IMR-90 (cell line): ENCODE results near the gene KRTAP10-7. TPM values are rescaled to one million over a fixed set of nuclear protein-coding genes. Genes with fewer than 3 reads are reported as not detected.

Experiments
- ATAC-seq: fragments of 200-7000 bp; cut with Tn5 transposase; 2 replicates; pipeline ENCODE4 v1.9.1; 2020; ENCODE audit warnings: low read depth, mild to moderate bottlenecking, moderate library complexity
- BruUV-seq: library from RNA; stranded (reverse); fragments of 400-500 nt; replicated peaks from 2 replicates; lab custom pipeline; 2021; lab: Mats Ljungman, UMichigan
- CTCF ChIA-PET: fragments of 300-600 bp; formaldehyde crosslinking; extraction: SDS; loops from one replicate; lab custom pipeline; 2021; ENCODE audit warnings: antibody characterized with exemption; lab: Yijun Ruan, JAX
- POLR2A ChIA-PET: fragments of 300-600 bp; sonication (Branson Sonifier 250); formaldehyde crosslinking; loops from one replicate; lab custom pipeline; 2022; ENCODE audit warnings: antibody characterized with exemption; ENCODE audit not compliant: unreplicated experiment; lab: Charles Lee
- DNase-seq: peaks from one replicate; pipeline ENCODE4 v3.0.0; 2013
- H2AFZ ChIP-seq: replicated peaks from 2 replicates; pipeline ENCODE3; 2013; ENCODE audit warnings: low read length, mild to moderate bottlenecking; ENCODE audit not compliant: poor library complexity
- H2AK5ac ChIP-seq: 2 replicates; pipeline ENCODE4 v1.6.1; 2013; ENCODE audit warnings: low read depth, low read length, inconsistent platforms
- H2AK9ac ChIP-seq: replicated peaks from 2 replicates; pipeline ENCODE3; 2013; ENCODE audit warnings: mild to moderate bottlenecking, low read depth, low read length, moderate library complexity; ENCODE audit not compliant: poor library complexity
- H2BK120ac ChIP-seq: 2 replicates; pipeline ENCODE4 v1.6.1; 2013; ENCODE audit warnings: low read depth, low read length, inconsistent platforms
- H2BK15ac ChIP-seq: 3 replicates; pipeline ENCODE4 v1.6.1; 2013; ENCODE audit warnings: low read depth, low read length, inconsistent platforms
- H2BK20ac ChIP-seq: 2 replicates; pipeline ENCODE4 v1.6.1; 2013; ENCODE audit warnings: low read depth, mild to moderate bottlenecking, inconsistent platforms, low read length, moderate library complexity
- H2BK5ac ChIP-seq: 2 replicates; pipeline ENCODE4 v1.6.1; 2013; ENCODE audit warnings: mild to moderate bottlenecking, low read depth, low read length, inconsistent platforms; ENCODE audit not compliant: poor library complexity, severe bottlenecking
- H3K14ac ChIP-seq: replicated peaks from 2 replicates; pipeline ENCODE4 v1.6.1; 2013; ENCODE audit warnings: low read depth, low read length, inconsistent platforms
- H3K18ac ChIP-seq: 2 replicates; pipeline ENCODE4 v1.6.1; 2013; ENCODE audit warnings: low read depth, low read length, control low read depth
- H3K23ac ChIP-seq: 2 replicates; pipeline ENCODE4 v1.6.1; 2013; ENCODE audit warnings: low read depth, low read length, inconsistent platforms
- H3K27ac ChIP-seq: 2 replicates; pipeline ENCODE4 v1.5.1; 2013; ENCODE audit warnings: mild to moderate bottlenecking, control low read depth, low read length; ENCODE audit not compliant: insufficient read depth
- H3K27me3 ChIP-seq: 2 replicates; pipeline ENCODE4 v1.6.1; 2013; ENCODE audit warnings: low read length; ENCODE audit not compliant: control insufficient read depth, insufficient read depth
- H3K36me3 ChIP-seq: 2 replicates; pipeline ENCODE4 v1.6.1; 2013; ENCODE audit warnings: low read length, mixed read lengths; ENCODE audit not compliant: control insufficient read depth, insufficient read depth
- H3K4ac ChIP-seq: 2 replicates; pipeline ENCODE4 v1.6.1; 2013; ENCODE audit warnings: low read depth, low read length, inconsistent platforms
- H3K4me1 ChIP-seq: 2 replicates; pipeline ENCODE4 v1.6.1; 2013; ENCODE audit warnings: low read length, mixed read lengths; ENCODE audit not compliant: control insufficient read depth, insufficient read depth
- H3K4me2 ChIP-seq: 2 replicates; pipeline ENCODE4 v1.6.1; 2013; ENCODE audit warnings: low read depth, mild to moderate bottlenecking, control low read depth, low read length, moderate library complexity
- H3K4me3 ChIP-seq: 2 replicates; pipeline ENCODE4 v1.5.1; 2013; ENCODE audit warnings: low read depth, mild to moderate bottlenecking, control low read depth, low read length, moderate library complexity; ENCODE audit not compliant: insufficient read depth
- H3K56ac ChIP-seq: 2 replicates; pipeline ENCODE4 v1.6.1; 2013; ENCODE audit warnings: low read length, inconsistent platforms; ENCODE audit not compliant: insufficient read depth; ENCODE audit errors: extremely low read depth
- H3K79me1 ChIP-seq, 2 experiments: 2 replicates each; pipeline ENCODE4 v1.6.1; 2013; ENCODE audit warnings: low read length in 2 of 2, inconsistent platforms in 1 of 2, low read depth in 1 of 2
- H3K9ac ChIP-seq: 2 replicates; pipeline ENCODE4 v1.6.1; 2013; ENCODE audit warnings: low read depth, low read length, control low read depth
- H3K9me1 ChIP-seq: 2 replicates; pipeline ENCODE4 v1.6.1; 2013; ENCODE audit warnings: low read length, inconsistent platforms; ENCODE audit not compliant: insufficient read depth
- H3K9me3 ChIP-seq: 2 replicates; pipeline ENCODE4 v1.6.1; 2013; ENCODE audit warnings: low read length; ENCODE audit not compliant: control insufficient read depth, insufficient read depth
- H4K20me1 ChIP-seq: 2 replicates; pipeline ENCODE4 v1.6.1; 2013; ENCODE audit warnings: low read length, inconsistent platforms; ENCODE audit not compliant: insufficient read depth
- H4K5ac ChIP-seq: 2 replicates; pipeline ENCODE4 v1.6.1; 2013; ENCODE audit warnings: mild to moderate bottlenecking, low read depth, low read length, control low read depth
- H4K8ac ChIP-seq, 2 experiments: 2 replicates each; pipeline ENCODE4 v1.6.1; 2013; ENCODE audit warnings: low read depth in 2 of 2, low read length in 2 of 2, control low read depth in 1 of 2, inconsistent platforms in 1 of 2
- H4K91ac ChIP-seq: 2 replicates; pipeline ENCODE4 v1.6.1; 2013; ENCODE audit warnings: low read depth, low read length, inconsistent platforms; ENCODE audit not compliant: insufficient read depth
- BHLHE40 ChIP-seq: fragments of 150-350 bp; IDR thresholded peaks from 2 replicates; pipeline ENCODE4 v1.6.1; 2016; ENCODE audit warnings: mild to moderate bottlenecking, low read depth, low read length
- CEBPB ChIP-seq: IDR thresholded peaks from 2 replicates; pipeline ENCODE4 v1.6.1; 2012; ENCODE audit warnings: low read depth, low read length, improper control_type of control experiment
- CHD1 ChIP-seq: IDR thresholded peaks from 2 replicates; pipeline ENCODE4 v1.6.1; 2012; ENCODE audit warnings: low read depth, low read length, improper control_type of control experiment
- CTCF ChIP-seq: conservative IDR thresholded peaks from 2 replicates; pipeline ENCODE4 v1.5.1; 2012; ENCODE audit warnings: mild to moderate bottlenecking, low read depth, low read length, improper control_type of control experiment
- ELK1 ChIP-seq: fragments of 150-350 bp; IDR thresholded peaks from 2 replicates; pipeline ENCODE4 v1.6.1; 2016; ENCODE audit warnings: low read depth, mild to moderate bottlenecking, low read length, moderate library complexity, borderline replicate concordance
- FOS ChIP-seq: fragments of 150-350 bp; IDR thresholded peaks from 2 replicates; pipeline ENCODE4 v1.6.1; 2016; ENCODE audit warnings: low read depth, low read length
- MAFK ChIP-seq: IDR thresholded peaks from 2 replicates; pipeline ENCODE4 v1.6.1; 2012; ENCODE audit warnings: low read depth, low read length, improper control_type of control experiment
- MAZ ChIP-seq: IDR thresholded peaks from 2 replicates; pipeline ENCODE4 v1.6.1; 2012; ENCODE audit warnings: low read depth, mild to moderate bottlenecking, low read length, improper control_type of control experiment, moderate library complexity, borderline replicate concordance
- MXI1 ChIP-seq: IDR thresholded peaks from 2 replicates; pipeline ENCODE4 v1.6.1; 2012; ENCODE audit warnings: low read depth, mild to moderate bottlenecking, low read length, moderate library complexity, borderline replicate concordance
- NFE2L2 ChIP-seq: fragments of 150-350 bp; IDR thresholded peaks from 2 replicates; pipeline ENCODE4 v1.6.1; 2016; ENCODE audit warnings: low read depth, mild to moderate bottlenecking, low read length
- POLR2A ChIP-seq: IDR thresholded peaks from 2 replicates; pipeline ENCODE4 v1.6.1; 2012; ENCODE audit warnings: mild to moderate bottlenecking, low read depth, low read length
- RAD21 ChIP-seq: IDR thresholded peaks from 2 replicates; pipeline ENCODE4 v1.6.1; 2012; ENCODE audit warnings: low read length, improper control_type of control experiment
- RCOR1 ChIP-seq: IDR thresholded peaks from 2 replicates; pipeline ENCODE4 v1.6.1; 2012; ENCODE audit warnings: mild to moderate bottlenecking, low read length, improper control_type of control experiment; ENCODE audit not compliant: insufficient replicate concordance
- RFX5 ChIP-seq: IDR thresholded peaks from 2 replicates; pipeline ENCODE4 v1.8.0; 2012; ENCODE audit warnings: low read depth, mild to moderate bottlenecking, low read length, moderate library complexity
- SMC3 ChIP-seq: fragments of 150-350 bp; IDR thresholded peaks from 2 replicates; pipeline ENCODE4 v1.6.1; 2016; ENCODE audit warnings: low read depth, mild to moderate bottlenecking, antibody characterized with exemption, low read length, moderate library complexity
- USF2 ChIP-seq: fragments of 150-350 bp; IDR thresholded peaks from 2 replicates; pipeline ENCODE4 v1.6.1; 2017; ENCODE audit warnings: mild to moderate bottlenecking, antibody characterized with exemption, low read length, low read depth
- WGBS, 2 experiments: methylation state at CpG; one replicate each; pipeline versions ENCODE4 v1.1.5 to v1.1.7; 2013; ENCODE audit warnings: missing lambda C conversion rate in 2 of 2; ENCODE audit not compliant: insufficient read length in 1 of 2; ENCODE audit errors: extremely low coverage in 2 of 2; 5-methylcytosine and 5-hydroxymethylcytosine counted together
- dilution Hi-C: fragments of 300-500 bp; cut with HindIII; formaldehyde crosslinking; loops from one replicate; pipeline ENCODE4 v1.14.3; 2018; ENCODE audit warnings: low sequenced_read_pairs; ENCODE audit not compliant: unreplicated experiment
- in situ Hi-C: fragments of 300-500 bp; cut with MboI; formaldehyde crosslinking; loops from 3 replicates; pipeline ENCODE4 v1.14.3; 2019; ENCODE audit warnings: low sequenced_read_pairs, inconsistent platforms, mixed read lengths
- intact Hi-C: fragments of 100-400 bp; cut with micrococcal nuclease; formaldehyde crosslinking; loops from 2 replicates; pipeline ENCODE4 v1.10.0; 2022
- polyA plus RNA-seq, 3 experiments: library from polyadenylated mRNA; depleted of rRNA; stranded (reverse); fragments of >200 nt; gene quantifications; 2 replicates each; pipeline ENCODE4 v1.2.3, GENCODE V29; 2012; ENCODE audit warnings: low replicate concordance in 1 of 3
- total RNA-seq: library from RNA; depleted of rRNA; stranded (reverse); fragments of >200 nt; gene quantifications from 2 replicates; pipeline ENCODE4 v1.2.3, GENCODE V29; 2012

KRTAP10-7 gene
- total and polyA plus RNA-seq, 2 of the 4 experiments (the other 2 are of a cell fraction) = not detected

- no peak overlapping the region for H2AFZ ChIP-seq
- in situ Hi-C loops = no loop called here
- no peaks in the 10 kb centered on the region for H3K9me1 ChIP-seq
- no peak overlapping the region for H2BK5ac ChIP-seq
- no TSS peak for BruUV-seq
- H2BK120ac ChIP-seq = no peak overlapping the region
- intact Hi-C loops = no loop called here
- H2AK9ac ChIP-seq = no peak overlapping the region
- H3K9me3 ChIP-seq = peaks cover 13% of the 10 kb centered on the region
- ChIA-PET CTCF (no interaction called here), POLR2A (no interaction called here)
- no peak overlapping the region for H3K4me3 ChIP-seq
- 61% methylated on average over 2 of the region's 8 CpGs; no CpG with 5 or more reads in 1 of the 2 experiments for WGBS, 2 experiments
- H4K8ac ChIP-seq = no peak overlapping the region
- H3K14ac ChIP-seq = no peak overlapping the region
- H4K20me1 ChIP-seq = no peaks in the 10 kb centered on the region
- no peak overlapping the region for H4K5ac ChIP-seq
- H3K27ac ChIP-seq = no peak overlapping the region
- no peaks in the 10 kb centered on the region for H3K79me1 ChIP-seq
- no peak overlapping the region for H3K4ac ChIP-seq
- dilution Hi-C loops = no loop called here
- H3K9ac ChIP-seq = no peak overlapping the region
- no peak for TF ChIP-seq POLR2A
- TF ChIP-seq SMC3 = no peak
- no peak for TF ChIP-seq CTCF
- no peak for TF ChIP-seq MAZ
- no peak for TF ChIP-seq RAD21
- TF ChIP-seq RFX5 = no peak
- TF ChIP-seq RCOR1 = no peak
- TF ChIP-seq MXI1 = no peak
- TF ChIP-seq BHLHE40 = no peak
- no peak for TF ChIP-seq CHD1
- no peak for TF ChIP-seq CEBPB
- no peak for TF ChIP-seq MAFK
- TF ChIP-seq ELK1 = no peak
- TF ChIP-seq USF2 = no peak
- no peak for TF ChIP-seq FOS
- TF ChIP-seq NFE2L2 = no peak
- H3K56ac ChIP-seq = no peak overlapping the region
- DNase-seq (no peak), ATAC-seq (no peak)
- peaks cover 3% of the 10 kb centered on the region; the same call in 1 of the 2 replicates for H3K27me3 ChIP-seq
- no peak overlapping the region for H2AK5ac ChIP-seq
- no peaks in the 10 kb centered on the region for H3K36me3 ChIP-seq
- H3K4me2 ChIP-seq = no peak overlapping the region
- H3K4me1 ChIP-seq = no peaks in the 10 kb centered on the region
- no peak overlapping the region for H4K91ac ChIP-seq
- H2BK15ac ChIP-seq = no peak overlapping the region
- H2BK20ac ChIP-seq = no peak overlapping the region
- no peak overlapping the region for H3K18ac ChIP-seq
- no peak overlapping the region for H3K23ac ChIP-seq
These were observed 15.1 kb downstream of the KRTAP10-7 start for GRCh38 chr21:44615466-44615865.
